HepG2 (cell line): ENCODE measurements around the gene RASGRP4. TPM values are rescaled to one million over a fixed set of nuclear protein-coding genes. Genes with fewer than 3 reads are reported as not detected.
A peak's percentile ranks its signal among the peaks of the same experiment; 100 is the strongest.

ENCODE experiments used
- AHR ChIP-seq: IDR thresholded peaks from 2 replicates; pipeline ENCODE4 v1.6.1; 2018; ENCODE audit warnings: missing genetic modification reagents, missing compliant biosample characterization
- BHLHE40 ChIP-seq: IDR thresholded peaks from 2 replicates; pipeline ENCODE4 v1.6.1; 2011; ENCODE audit warnings: low read length, improper control_type of control experiment
- BRD4 ChIP-seq: sonication (generic); formaldehyde crosslinking; IDR thresholded peaks from 2 replicates; pipeline ENCODE4 v1.4.0; 2020; ENCODE audit warnings: missing genetic modification reagents
- CENPT ChIP-seq: sonication (generic); formaldehyde crosslinking; IDR thresholded peaks from 2 replicates; pipeline ENCODE4 v1.8.0; 2022; ENCODE audit warnings: low read depth, mild to moderate bottlenecking, moderate library complexity, missing genetic modification reagents
- EHMT2 ChIP-seq: fragments of 200-600 bp; sonication (generic); IDR thresholded peaks from 2 replicates; pipeline ENCODE4 v1.7.0; 2017; ENCODE audit warnings: antibody characterized with exemption, low read depth, low read length, borderline replicate concordance
- FOXO1 ChIP-seq: sonication (generic); formaldehyde crosslinking; IDR thresholded peaks from 2 replicates; pipeline ENCODE4 v1.4.0; 2020; ENCODE audit warnings: missing genetic modification reagents
- HNF4A ChIP-seq: sonication (generic); formaldehyde crosslinking; IDR thresholded peaks from 2 replicates; pipeline ENCODE4 v1.4.0; 2020; ENCODE audit warnings: missing genetic modification reagents
- KDM4B ChIP-seq: sonication (generic); formaldehyde crosslinking; IDR thresholded peaks from 2 replicates; pipeline ENCODE4 v1.4.0; 2020; ENCODE audit warnings: missing genetic modification reagents
- MEIS1 ChIP-seq: sonication (generic); formaldehyde crosslinking; IDR thresholded peaks from 2 replicates; pipeline ENCODE4 v1.9.0; 2021; ENCODE audit warnings: mild to moderate bottlenecking, missing genetic modification reagents, moderate library complexity, borderline replicate concordance
- MIXL1 ChIP-seq: IDR thresholded peaks from 2 replicates; pipeline ENCODE4 v1.6.1; 2016
- SMAD9 ChIP-seq: sonication (generic); formaldehyde crosslinking; IDR thresholded peaks from 2 replicates; pipeline ENCODE4 v1.5.1; 2020; ENCODE audit warnings: mild to moderate bottlenecking, missing genetic modification reagents
- SP4 ChIP-seq: sonication (generic); formaldehyde crosslinking; IDR thresholded peaks from 2 replicates; pipeline ENCODE4 v1.8.1; 2023; ENCODE audit warnings: mild to moderate bottlenecking, missing genetic modification reagents
- WIZ ChIP-seq: sonication (generic); formaldehyde crosslinking; IDR thresholded peaks from 2 replicates; pipeline ENCODE4 v1.5.1; 2020; ENCODE audit warnings: mild to moderate bottlenecking, missing genetic modification reagents
- YEATS2 ChIP-seq: sonication (generic); formaldehyde crosslinking; IDR thresholded peaks from 2 replicates; pipeline ENCODE4 v1.4.0; 2020; ENCODE audit warnings: missing genetic modification reagents, borderline replicate concordance
- ZFP37 ChIP-seq: sonication (generic); formaldehyde crosslinking; IDR thresholded peaks from 2 replicates; pipeline ENCODE4 v1.4.0; 2020; ENCODE audit warnings: missing genetic modification reagents, borderline replicate concordance
- ZKSCAN1 ChIP-seq: fragments of 150-350 bp; IDR thresholded peaks from 2 replicates; pipeline ENCODE4 v1.6.1; 2014; ENCODE audit warnings: low read length
- ZNF205 ChIP-seq: IDR thresholded peaks from 2 replicates; pipeline ENCODE4 v1.6.1; 2018; ENCODE audit warnings: missing biosample characterization, missing genetic modification reagents
- ZNF335 ChIP-seq: sonication (generic); formaldehyde crosslinking; IDR thresholded peaks from 2 replicates; pipeline ENCODE4 v1.4.0; 2020; ENCODE audit warnings: missing genetic modification reagents
- ZNF547 ChIP-seq: sonication (generic); formaldehyde crosslinking; IDR thresholded peaks from 2 replicates; pipeline ENCODE4 v1.5.1; 2020; ENCODE audit warnings: mild to moderate bottlenecking, missing genetic modification reagents
- ZNF660 ChIP-seq: sonication (generic); formaldehyde crosslinking; IDR thresholded peaks from 2 replicates; pipeline ENCODE4 v1.5.1; 2020; ENCODE audit warnings: mild to moderate bottlenecking, low read depth, missing genetic modification reagents, borderline replicate concordance
- polyA plus RNA-seq, 8 experiments: library from polyadenylated mRNA; depleted of rRNA in 3 of 8; stranded (reverse) in 7 of 8; unstranded in 1 of 8; fragments of >200 nt; fragmentation: Illumina TruSeq in 4 of 8; extraction: Trizol in 4 of 8; gene quantifications; 2 replicates each; pipeline versions ENCODE4 v1.2.1 to v1.2.3, GENCODE V29; 2011 to 2016; ENCODE audit warnings: low read depth in 4 of 8, missing spikeins in 1 of 8, mixed read lengths in 1 of 8; ENCODE audit not compliant: insufficient read depth in 1 of 8
- total RNA-seq, 5 experiments: library from RNA; depleted of rRNA; stranded (reverse); fragments of >200 nt; fragmentation: Illumina TruSeq; extraction: Trizol; gene quantifications; 2 replicates each; pipeline ENCODE4 v1.2.3, GENCODE V29; 2016; ENCODE audit warnings: low read depth in 1 of 5
- TF ChIP-seq, protein P1 (sequence below): sonication (generic); formaldehyde crosslinking; IDR thresholded peaks from 2 replicates; pipeline ENCODE4 v1.5.1; 2020; ENCODE audit warnings: mild to moderate bottlenecking, missing genetic modification reagents, moderate library complexity
- TF ChIP-seq, protein P2 (sequence below): sonication (generic); formaldehyde crosslinking; IDR thresholded peaks from 2 replicates; pipeline ENCODE4 v1.5.1; 2020; ENCODE audit warnings: missing genetic modification reagents, mild to moderate bottlenecking, borderline replicate concordance
- TF ChIP-seq, protein P3 (sequence below): sonication (generic); formaldehyde crosslinking; IDR thresholded peaks from 2 replicates; pipeline ENCODE4 v1.4.0; 2020; ENCODE audit warnings: missing genetic modification reagents, mild to moderate bottlenecking, borderline replicate concordance

The RASGRP4 gene
- total and polyA plus RNA-seq, 2 of the 13 experiments (the other 11 are each of a cell fraction or from before 2014, with no cell fraction given), result not detected

DNA sequence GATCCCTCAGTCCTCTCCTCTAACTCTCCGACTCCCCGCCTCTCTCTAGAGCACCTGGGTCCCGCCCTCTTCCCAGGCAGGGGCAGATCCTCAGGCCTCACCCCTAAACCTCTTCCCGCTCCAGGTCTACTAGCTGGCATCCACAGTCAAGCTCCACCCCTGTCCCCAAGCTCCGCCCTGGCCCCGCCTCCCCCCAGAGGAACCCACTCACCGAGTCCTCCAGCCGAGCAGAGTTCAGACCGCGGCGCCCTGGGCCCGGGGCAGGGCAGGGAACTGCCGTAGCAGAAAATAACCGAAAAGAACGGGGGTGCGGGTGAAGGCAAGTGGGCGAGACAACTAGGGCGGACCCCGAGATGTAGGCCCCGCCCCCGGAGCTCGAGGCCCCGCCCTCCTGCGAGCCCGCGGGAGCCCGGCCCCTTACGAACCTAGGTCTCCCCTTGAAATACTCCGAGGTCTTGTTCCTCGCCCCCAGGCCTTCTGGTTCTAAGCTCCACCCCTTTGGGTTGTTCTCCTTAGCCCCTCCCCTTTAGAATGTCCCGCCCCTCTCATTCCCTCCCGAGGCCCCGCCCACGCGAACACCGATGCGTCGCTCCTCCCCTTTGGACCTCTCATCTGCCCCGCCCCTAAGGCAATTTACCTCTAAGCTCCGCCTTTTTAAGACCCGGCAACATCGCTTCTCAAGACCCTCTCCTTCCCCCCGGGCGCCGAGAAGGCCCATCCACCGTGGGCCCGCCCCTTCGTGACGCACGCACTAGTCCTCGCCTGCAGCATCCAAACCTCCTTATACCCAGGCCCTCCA is 38.3 kb downstream of the RASGRP4 start, which contains the start of gene GGN (continued):
- TF ChIP-seq HNF4A (no peak), ZNF205 (CRISPR knock-in tag) (no peak), ZKSCAN1 (no peak), SMAD9 (CRISPR knock-in tag) (no peak), KDM4B (CRISPR knock-in tag) (no peak), EHMT2 (no peak), MEIS1 (no peak), ZNF335 (CRISPR knock-in tag) (no peak), FOXO1 (no peak), YEATS2 (CRISPR knock-in tag) (no peak), MIXL1 (CRISPR knock-in tag) (no peak), BRD4 (CRISPR knock-in tag) (no peak), AHR (CRISPR knock-in tag) (no peak), WIZ (CRISPR knock-in tag) (no peak), ZNF547 (no peak), ZFP37 (CRISPR knock-in tag) (no peak), ZNF660 (CRISPR knock-in tag) (no peak), CENPT (no peak), SP4 (peak; percentile 78; the same call in 1 of the 2 replicates), BHLHE40 (no peak)
- TF ChIP-seq, protein P1, sequence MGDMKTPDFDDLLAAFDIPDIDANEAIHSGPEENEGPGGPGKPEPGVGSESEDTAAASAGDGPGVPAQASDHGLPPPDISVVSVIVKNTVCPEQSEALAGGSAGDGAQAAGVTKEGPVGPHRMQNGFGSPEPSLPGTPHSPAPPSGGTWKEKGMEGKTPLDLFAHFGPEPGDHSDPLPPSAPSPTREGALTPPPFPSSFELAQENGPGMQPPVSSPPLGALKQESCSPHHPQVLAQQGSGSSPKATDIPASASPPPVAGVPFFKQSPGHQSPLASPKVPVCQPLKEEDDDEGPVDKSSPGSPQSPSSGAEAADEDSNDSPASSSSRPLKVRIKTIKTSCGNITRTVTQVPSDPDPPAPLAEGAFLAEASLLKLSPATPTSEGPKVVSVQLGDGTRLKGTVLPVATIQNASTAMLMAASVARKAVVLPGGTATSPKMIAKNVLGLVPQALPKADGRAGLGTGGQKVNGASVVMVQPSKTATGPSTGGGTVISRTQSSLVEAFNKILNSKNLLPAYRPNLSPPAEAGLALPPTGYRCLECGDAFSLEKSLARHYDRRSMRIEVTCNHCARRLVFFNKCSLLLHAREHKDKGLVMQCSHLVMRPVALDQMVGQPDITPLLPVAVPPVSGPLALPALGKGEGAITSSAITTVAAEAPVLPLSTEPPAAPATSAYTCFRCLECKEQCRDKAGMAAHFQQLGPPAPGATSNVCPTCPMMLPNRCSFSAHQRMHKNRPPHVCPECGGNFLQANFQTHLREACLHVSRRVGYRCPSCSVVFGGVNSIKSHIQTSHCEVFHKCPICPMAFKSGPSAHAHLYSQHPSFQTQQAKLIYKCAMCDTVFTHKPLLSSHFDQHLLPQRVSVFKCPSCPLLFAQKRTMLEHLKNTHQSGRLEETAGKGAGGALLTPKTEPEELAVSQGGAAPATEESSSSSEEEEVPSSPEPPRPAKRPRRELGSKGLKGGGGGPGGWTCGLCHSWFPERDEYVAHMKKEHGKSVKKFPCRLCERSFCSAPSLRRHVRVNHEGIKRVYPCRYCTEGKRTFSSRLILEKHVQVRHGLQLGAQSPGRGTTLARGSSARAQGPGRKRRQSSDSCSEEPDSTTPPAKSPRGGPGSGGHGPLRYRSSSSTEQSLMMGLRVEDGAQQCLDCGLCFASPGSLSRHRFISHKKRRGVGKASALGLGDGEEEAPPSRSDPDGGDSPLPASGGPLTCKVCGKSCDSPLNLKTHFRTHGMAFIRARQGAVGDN (CRISPR knock-in tag), result peak; percentile 41
- TF ChIP-seq, protein P2, sequence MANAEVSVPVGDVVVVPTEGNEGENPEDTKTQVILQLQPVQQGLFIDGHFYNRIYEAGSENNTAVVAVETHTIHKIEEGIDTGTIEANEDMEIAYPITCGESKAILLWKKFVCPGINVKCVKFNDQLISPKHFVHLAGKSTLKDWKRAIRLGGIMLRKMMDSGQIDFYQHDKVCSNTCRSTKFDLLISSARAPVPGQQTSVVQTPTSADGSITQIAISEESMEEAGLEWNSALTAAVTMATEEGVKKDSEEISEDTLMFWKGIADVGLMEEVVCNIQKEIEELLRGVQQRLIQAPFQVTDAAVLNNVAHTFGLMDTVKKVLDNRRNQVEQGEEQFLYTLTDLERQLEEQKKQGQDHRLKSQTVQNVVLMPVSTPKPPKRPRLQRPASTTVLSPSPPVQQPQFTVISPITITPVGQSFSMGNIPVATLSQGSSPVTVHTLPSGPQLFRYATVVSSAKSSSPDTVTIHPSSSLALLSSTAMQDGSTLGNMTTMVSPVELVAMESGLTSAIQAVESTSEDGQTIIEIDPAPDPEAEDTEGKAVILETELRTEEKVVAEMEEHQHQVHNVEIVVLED (CRISPR knock-in tag), result no peak
- TF ChIP-seq, protein P3, sequence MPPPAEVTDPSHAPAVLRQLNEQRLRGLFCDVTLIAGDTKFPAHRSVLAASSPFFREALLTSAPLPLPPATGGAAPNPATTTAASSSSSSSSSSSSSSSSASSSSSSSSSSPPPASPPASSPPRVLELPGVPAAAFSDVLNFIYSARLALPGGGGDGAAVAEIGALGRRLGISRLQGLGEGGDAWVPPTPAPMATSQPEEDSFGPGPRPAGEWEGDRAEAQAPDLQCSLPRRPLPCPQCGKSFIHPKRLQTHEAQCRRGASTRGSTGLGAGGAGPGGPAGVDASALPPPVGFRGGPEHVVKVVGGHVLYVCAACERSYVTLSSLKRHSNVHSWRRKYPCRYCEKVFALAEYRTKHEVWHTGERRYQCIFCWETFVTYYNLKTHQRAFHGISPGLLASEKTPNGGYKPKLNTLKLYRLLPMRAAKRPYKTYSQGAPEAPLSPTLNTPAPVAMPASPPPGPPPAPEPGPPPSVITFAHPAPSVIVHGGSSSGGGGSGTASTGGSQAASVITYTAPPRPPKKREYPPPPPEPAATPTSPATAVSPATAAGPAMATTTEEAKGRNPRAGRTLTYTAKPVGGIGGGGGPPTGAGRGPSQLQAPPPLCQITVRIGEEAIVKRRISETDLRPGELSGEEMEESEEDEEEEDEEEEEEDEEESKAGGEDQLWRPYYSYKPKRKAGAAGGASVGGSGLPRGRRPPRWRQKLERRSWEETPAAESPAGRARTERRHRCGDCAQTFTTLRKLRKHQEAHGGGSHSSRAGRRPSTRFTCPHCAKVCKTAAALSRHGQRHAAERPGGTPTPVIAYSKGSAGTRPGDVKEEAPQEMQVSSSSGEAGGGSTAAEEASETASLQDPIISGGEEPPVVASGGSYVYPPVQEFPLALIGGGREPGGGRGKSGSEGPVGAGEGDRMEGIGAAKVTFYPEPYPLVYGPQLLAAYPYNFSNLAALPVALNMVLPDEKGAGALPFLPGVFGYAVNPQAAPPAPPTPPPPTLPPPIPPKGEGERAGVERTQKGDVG (CRISPR knock-in tag), result no peak
